Measurements from ENCODE around the gene LAMP2. TPM values are rescaled to one million over a fixed set of nuclear protein-coding genes. Genes with fewer than 3 reads are reported as not detected.
"Not testable (repeated sequence)": the region's sequence is repeated elsewhere in the genome, so short reads cannot be mapped to it uniquely, and the experiment has no call there.

LAMP2 gene
- total RNA-seq, 4 donors from 2014 or later = 44.4 to 155 (median 81.8) TPM

DNA sequence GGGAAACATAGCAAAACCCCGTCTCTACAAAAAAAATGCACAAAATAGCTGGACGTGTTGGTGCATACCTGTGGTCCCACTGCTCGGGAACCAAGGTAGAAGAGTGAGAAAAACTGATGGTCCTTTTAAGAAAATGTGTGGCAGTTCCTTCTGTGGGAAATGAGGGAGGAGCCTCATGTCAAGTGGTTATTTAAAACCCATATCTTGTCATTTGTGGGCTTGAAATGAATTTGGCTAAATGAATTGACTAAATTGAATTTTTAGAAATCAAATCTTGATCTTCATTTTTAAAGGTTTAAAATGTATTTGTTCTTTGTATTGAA, 16.2 kb upstream of the LAMP2 start:
- Histone ChIP-seq H3K27ac (peak overlapping the region; percentile 80 to 81), H3K27me3 (no peaks in the 10 kb centered on the region)

DNA sequence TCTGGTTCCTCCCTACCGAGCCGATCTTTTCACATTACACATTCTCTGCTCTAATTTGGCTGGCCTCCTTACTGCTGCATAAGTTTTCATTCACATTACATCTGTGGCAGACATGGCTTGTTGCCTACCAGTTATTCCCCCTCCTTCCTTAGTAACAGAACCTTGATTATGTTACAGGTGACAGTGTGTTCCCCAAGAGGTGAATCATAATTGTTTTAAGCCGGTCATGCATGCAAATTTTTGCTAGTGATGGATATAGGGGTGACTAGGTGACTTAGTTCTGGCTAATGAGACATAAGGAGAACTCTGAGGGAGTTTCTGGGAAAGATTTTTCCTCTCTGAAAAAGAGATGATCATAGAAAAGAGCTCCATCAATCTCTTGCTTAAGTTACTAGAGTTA, 8.4 kb upstream of the LAMP2 start:
- Histone ChIP-seq H3K4me3 (no peak overlapping the region), H3K9me3 (no peaks in the 10 kb centered on the region), H3K27ac (no peak overlapping the region), H3K36me3 (no peaks in the 10 kb centered on the region), H3K27me3 (no peaks in the 10 kb centered on the region), H3K4me1 (no peaks in the 10 kb centered on the region)
- no peak for DNase-seq
- intact Hi-C loops (cut with DNase I; ENCODE audit: low total_unique reads) = no loop called here
- no peak for TF ChIP-seq POLR2A (IDR thresholded peaks at IDR 0.05)
- TF ChIP-seq, protein P1, sequence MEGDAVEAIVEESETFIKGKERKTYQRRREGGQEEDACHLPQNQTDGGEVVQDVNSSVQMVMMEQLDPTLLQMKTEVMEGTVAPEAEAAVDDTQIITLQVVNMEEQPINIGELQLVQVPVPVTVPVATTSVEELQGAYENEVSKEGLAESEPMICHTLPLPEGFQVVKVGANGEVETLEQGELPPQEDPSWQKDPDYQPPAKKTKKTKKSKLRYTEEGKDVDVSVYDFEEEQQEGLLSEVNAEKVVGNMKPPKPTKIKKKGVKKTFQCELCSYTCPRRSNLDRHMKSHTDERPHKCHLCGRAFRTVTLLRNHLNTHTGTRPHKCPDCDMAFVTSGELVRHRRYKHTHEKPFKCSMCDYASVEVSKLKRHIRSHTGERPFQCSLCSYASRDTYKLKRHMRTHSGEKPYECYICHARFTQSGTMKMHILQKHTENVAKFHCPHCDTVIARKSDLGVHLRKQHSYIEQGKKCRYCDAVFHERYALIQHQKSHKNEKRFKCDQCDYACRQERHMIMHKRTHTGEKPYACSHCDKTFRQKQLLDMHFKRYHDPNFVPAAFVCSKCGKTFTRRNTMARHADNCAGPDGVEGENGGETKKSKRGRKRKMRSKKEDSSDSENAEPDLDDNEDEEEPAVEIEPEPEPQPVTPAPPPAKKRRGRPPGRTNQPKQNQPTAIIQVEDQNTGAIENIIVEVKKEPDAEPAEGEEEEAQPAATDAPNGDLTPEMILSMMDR (IDR thresholded peaks at IDR 0.05) = no peak

More for the DNA sequence above, 16.2 kb upstream of the LAMP2 start:
- intact Hi-C loops (cut with DNase I; ENCODE audit: low total_unique reads) = no loop called here
- Histone ChIP-seq H3K9me3 (no peaks in the 10 kb centered on the region), H3K4me1 (no peaks in the 10 kb centered on the region), H3K4me3 (peak overlapping the region in 1 of 2 donors; percentile 44), H3K36me3 (no peaks in the 10 kb centered on the region)
- no peak for DNase-seq
- TF ChIP-seq POLR2A (IDR thresholded peaks at IDR 0.05) = no peak
- TF ChIP-seq, protein P1 (IDR thresholded peaks at IDR 0.05) = no peak

DNA sequence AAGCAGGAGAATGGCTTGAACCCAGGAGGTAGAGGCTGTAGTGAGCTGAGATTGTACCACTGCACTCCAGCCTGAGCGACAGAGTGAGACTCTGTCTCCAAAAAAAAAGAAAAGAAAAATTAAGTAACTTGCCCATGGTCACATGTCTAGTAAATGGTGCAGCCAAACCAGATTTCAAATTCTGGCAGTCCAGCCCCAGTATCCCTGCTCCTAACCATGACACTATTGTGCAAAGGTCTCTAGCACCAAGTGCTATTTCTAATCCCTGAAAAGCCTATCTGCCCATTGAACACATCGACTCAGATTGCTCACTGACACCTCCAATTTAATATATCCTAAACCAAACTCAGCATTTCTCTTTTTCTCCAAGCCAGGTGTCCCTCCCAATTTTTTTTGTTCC, 7.6 kb upstream of the LAMP2 start:
- Histone ChIP-seq H3K4me1 (no peaks in the 10 kb centered on the region), H3K36me3 (no peaks in the 10 kb centered on the region), H3K27ac (no peak overlapping the region), H3K9me3 (no peaks in the 10 kb centered on the region), H3K4me3 (no peak overlapping the region), H3K27me3 (no peaks in the 10 kb centered on the region)
- no peak for DNase-seq
- intact Hi-C loops (cut with DNase I; ENCODE audit: low total_unique reads) = no loop called here
- TF ChIP-seq, protein P1 (IDR thresholded peaks at IDR 0.05) = no peak
- TF ChIP-seq POLR2A (IDR thresholded peaks at IDR 0.05) = no peak

DNA sequence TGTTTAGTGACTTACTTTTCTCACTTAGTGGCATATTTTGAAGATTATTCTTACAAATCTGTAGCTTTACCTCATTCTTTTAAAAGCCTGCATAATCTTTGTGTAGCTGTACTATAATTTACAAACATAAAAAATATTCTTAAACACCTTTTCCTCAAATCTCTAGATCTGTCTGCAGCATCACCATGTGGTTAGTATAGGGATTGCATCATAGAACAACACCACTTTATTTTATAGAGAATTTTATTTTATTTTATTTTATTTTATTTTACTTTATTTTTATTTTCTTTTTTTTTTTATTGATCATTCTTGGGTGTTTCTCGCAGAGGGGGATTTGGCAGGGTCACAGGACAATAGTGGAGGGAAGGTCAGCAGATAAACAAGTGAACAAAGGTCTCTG, 6.4 kb upstream of the LAMP2 start:
- DNase-seq; H3K4me3 ChIP-seq; H3K9me3 ChIP-seq; intact Hi-C loops (cut with DNase I; ENCODE audit: low total_unique reads); H3K27ac ChIP-seq; H3K4me1 ChIP-seq; H3K36me3 ChIP-seq; H3K27me3 ChIP-seq: not testable (repeated sequence)
- TF ChIP-seq, protein P1 (IDR thresholded peaks at IDR 0.05) = peak; percentile 38 to 46 (median 41)

DNA sequence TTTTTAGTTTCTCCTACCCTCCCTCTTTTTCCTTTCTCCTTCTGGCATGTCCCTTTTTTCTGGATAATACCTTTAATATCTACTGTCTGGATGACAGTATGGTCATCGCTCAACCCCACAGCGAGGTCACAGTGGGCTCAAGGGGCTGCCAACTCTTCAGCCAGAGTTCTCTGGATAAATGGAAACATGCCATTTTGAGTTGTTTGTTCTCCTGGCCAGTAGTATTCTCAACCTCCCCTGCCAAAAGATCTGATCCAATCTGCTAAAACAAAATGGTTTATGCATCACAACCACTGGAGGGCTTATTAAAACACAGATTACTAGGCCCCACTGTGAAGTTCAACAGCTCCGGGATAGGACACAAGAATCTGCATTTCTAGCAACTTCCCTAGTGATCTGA, 5.0 kb upstream of the LAMP2 start:
- H3K4me3 ChIP-seq = no peak overlapping the region
- TF ChIP-seq, protein P1 (IDR thresholded peaks at IDR 0.05) = no peak
- TF ChIP-seq POLR2A (IDR thresholded peaks at IDR 0.05) = no peak
- intact Hi-C loops (cut with DNase I; ENCODE audit: low total_unique reads) = no loop called here
- no peak overlapping the region for H3K27ac ChIP-seq
- H3K4me1 ChIP-seq = no peaks in the 10 kb centered on the region
- no peaks in the 10 kb centered on the region for H3K9me3 ChIP-seq
- DNase-seq = no peak
- no peaks in the 10 kb centered on the region for H3K27me3 ChIP-seq
- no peaks in the 10 kb centered on the region for H3K36me3 ChIP-seq

DNA sequence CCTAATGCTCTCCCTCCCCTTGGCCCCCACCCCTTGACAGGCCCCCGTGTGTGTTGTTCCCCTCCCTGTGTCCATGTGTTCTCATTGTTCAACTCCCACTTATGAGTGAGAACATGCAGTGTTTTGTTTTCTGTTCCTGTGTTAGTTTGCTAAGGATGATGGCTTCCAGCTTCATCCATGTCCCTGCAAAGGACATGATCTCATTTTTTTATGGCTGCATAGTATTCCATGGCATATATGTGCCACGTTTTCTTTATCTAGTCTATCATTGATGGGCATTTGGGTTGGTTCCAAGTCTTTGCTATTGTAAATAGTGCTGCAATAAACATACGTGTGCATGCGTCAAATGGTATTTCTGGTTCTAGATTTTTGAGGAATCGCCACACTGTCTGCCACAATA, 561 bp upstream of the LAMP2 start:
- DNase-seq; H3K27ac ChIP-seq; H3K4me1 ChIP-seq; H3K27me3 ChIP-seq; H3K9me3 ChIP-seq; intact Hi-C loops (cut with DNase I; ENCODE audit: low total_unique reads); H3K36me3 ChIP-seq: not testable (repeated sequence)
- H3K4me3 ChIP-seq = peak overlapping the region; percentile 56 to 57

Data from uterus (tissue), 4 donors.